GM19328 (cell line): Measurements from ENCODE around the gene LMF2.
"Not testable (repeated sequence)": the region's sequence is repeated elsewhere in the genome, so short reads cannot be mapped to it uniquely, and the experiment has no call there.

Experiments used
- ATAC-seq: cut with Tn5 transposase; IDR thresholded peaks from one replicate; pipeline ENCODE4 v1.9.1; 2021; ENCODE audit warnings: mild to moderate bottlenecking, moderate library complexity; ENCODE audit not compliant: unreplicated experiment

The LMF2 gene

GRCh38 chr22:50536226-50536625, 28.7 kb upstream of the LMF2 start:
- ATAC-seq = no peak

GRCh38 chr22:50535113-50535512, 27.6 kb upstream of the LMF2 start:
- no peak for ATAC-seq

GRCh38 chr22:50533856-50534711, 26.6 kb upstream of the LMF2 start:
- not testable (repeated sequence) for ATAC-seq

- ATAC-seq = no peak
These were observed 25.6 kb upstream of the LMF2 start for GRCh38 chr22:50532824-50533796.

GRCh38 chr22:50531962-50532674, 24.6 kb upstream of the LMF2 start:
- no peak for ATAC-seq

- no peak for ATAC-seq
These were observed 24.1 kb upstream of the LMF2 start for GRCh38 chr22:50531546-50531961.

GRCh38 chr22:50530877-50531545, 23.5 kb upstream of the LMF2 start:
- ATAC-seq = no peak

- ATAC-seq = no peak
These were observed 23.0 kb upstream of the LMF2 start for GRCh38 chr22:50530580-50530876.

- ATAC-seq = no peak
These were observed 22.5 kb upstream of the LMF2 start, which contains the start of gene TYMP for GRCh38 chr22:50529897-50530579. Gene TYMP (minus strand): TSS chr22:50530012. CDS start chr22:50529709, 303 bp downstream.

- ATAC-seq = no peak
These were observed 22.0 kb upstream of the LMF2 start for GRCh38 chr22:50529416-50529896.

- ATAC-seq = no peak
These were observed 21.3 kb upstream of the LMF2 start for GRCh38 chr22:50528682-50529415.

- no peak for ATAC-seq
These were observed 20.6 kb upstream of the LMF2 start for GRCh38 chr22:50527921-50528681.

GRCh38 chr22:50526834-50527801, 19.6 kb upstream of the LMF2 start:
- ATAC-seq = no peak

GRCh38 chr22:50526108-50526833, 18.8 kb upstream of the LMF2 start:
- peak; percentile 24 for ATAC-seq

GRCh38 chr22:50525858-50526107, 18.3 kb upstream of the LMF2 start:
- peak; percentile 16 for ATAC-seq

- ATAC-seq = peak; percentile 33
These were observed 17.8 kb upstream of the LMF2 start, which contains the start of gene SCO2 for GRCh38 chr22:50525104-50525857. Gene SCO2 (minus strand): TSS chr22:50525598. CDS start chr22:50524411, 1,187 bp downstream.
